ENCODE results near the gene METRNL. TPM values are rescaled to one million over a fixed set of nuclear protein-coding genes. Genes with fewer than 3 reads are reported as not detected.

METRNL gene
- total RNA-seq, 6 experiments from 2014 or later = 54.4 to 96.7 (median 90.9) TPM

DNA sequence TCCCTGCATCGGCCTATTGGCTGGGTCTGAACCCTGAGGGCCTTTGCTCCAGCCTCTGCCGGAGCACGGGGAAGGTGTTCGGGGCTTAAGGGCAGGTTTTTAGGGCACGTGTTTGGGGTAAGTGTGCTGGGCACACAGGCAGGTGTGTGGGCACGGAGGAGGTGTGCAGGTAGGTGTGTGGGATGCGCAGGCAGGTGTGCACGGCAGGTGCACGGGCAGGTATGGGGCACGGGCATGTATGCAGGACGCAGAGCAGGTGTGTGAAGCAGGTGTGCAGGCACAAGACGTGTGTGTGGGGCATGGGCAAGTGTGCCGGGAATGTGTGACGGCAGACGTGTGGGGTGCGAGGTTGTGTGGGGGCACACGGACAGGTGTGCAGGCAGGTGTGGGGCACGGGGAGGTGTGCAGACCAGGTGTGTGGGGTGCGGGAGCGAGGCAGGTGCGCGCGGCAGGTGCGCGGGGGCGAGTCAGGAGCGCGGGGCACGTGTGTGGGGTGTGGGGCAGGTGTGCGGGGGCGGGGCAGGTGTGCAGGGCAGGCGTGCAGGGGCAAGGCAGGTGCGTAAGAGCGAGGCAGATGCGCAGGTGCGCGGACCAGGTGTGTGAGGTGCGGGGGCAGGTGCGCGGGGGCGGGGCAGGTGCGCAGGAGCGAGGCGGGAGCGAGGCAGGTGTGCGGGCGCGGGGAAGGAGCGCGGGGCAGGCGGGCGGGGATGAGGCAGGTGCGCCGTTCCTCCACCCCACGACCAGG is 28.6 kb upstream of the METRNL start:
- H3K36me3 Mint-ChIP-seq (ENCODE audit: low read depth) = peaks cover 18% of the 10 kb centered on the region
- no peaks in the 10 kb centered on the region; the same call in 1 of the 2 replicates for H3K27me3 Mint-ChIP-seq (ENCODE audit: insufficient read depth)
- DNase-seq = no peak
- TF ChIP-seq, protein P1, sequence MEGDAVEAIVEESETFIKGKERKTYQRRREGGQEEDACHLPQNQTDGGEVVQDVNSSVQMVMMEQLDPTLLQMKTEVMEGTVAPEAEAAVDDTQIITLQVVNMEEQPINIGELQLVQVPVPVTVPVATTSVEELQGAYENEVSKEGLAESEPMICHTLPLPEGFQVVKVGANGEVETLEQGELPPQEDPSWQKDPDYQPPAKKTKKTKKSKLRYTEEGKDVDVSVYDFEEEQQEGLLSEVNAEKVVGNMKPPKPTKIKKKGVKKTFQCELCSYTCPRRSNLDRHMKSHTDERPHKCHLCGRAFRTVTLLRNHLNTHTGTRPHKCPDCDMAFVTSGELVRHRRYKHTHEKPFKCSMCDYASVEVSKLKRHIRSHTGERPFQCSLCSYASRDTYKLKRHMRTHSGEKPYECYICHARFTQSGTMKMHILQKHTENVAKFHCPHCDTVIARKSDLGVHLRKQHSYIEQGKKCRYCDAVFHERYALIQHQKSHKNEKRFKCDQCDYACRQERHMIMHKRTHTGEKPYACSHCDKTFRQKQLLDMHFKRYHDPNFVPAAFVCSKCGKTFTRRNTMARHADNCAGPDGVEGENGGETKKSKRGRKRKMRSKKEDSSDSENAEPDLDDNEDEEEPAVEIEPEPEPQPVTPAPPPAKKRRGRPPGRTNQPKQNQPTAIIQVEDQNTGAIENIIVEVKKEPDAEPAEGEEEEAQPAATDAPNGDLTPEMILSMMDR (IDR thresholded peaks at IDR 0.05) = no peak
- peak overlapping the region; percentile 79 for H3K27ac Mint-ChIP-seq
- H3K9me3 Mint-ChIP-seq = peaks cover 9% of the 10 kb centered on the region
- peaks cover 29% of the 10 kb centered on the region for H3K4me1 Mint-ChIP-seq (ENCODE audit: low read depth)
- peak overlapping the region; percentile 79 for H3K4me3 Mint-ChIP-seq

DNA sequence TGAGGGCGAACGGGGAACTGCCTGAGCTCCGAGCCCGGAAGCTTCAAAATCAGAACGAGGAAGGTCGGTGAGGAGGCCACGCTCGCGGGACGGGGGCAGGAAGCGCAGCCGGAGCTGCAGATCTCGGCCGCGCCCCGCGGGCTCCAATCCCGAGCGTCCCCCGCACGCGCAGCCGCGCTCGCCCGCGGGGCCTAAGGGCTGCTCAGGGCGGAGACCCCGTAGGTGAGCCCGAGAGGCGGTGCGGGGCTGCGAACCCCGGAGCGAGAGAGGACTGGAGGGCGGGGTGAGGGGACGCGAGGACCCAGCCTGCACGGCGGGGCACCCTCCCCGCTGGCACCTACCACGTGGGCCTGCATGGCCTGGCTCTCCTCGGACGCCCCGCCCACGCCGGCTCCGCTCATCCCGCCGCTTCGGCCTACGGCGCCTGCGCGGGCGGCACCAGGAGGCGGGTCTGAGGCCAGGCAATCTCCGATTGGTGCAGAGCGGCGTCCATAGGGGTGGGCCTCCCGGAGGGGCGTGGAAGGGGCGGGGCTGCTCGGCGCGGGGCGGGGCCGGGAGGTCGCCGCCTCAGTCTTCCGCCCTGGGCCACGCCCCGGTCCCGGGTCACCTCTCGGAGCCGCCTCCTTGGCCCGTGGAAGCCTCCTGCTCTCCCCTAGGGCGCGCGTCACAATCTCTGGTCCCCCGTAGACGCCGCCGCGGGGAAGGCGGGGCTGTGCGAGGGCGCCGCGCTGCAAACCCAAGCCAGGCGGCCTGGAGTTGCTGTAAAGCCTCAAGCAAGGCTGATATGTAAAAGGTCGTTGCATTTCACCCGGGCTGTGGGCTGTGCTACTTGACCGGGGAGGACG is 27.8 kb upstream of the METRNL start:
- peaks cover 7% of the 10 kb centered on the region for H3K9me3 Mint-ChIP-seq
- peak; percentile 94 for DNase-seq
- peaks cover 37% of the 10 kb centered on the region for H3K4me1 Mint-ChIP-seq (ENCODE audit: low read depth)
- TF ChIP-seq, protein P1 (IDR thresholded peaks at IDR 0.05) = no peak
- H3K27me3 Mint-ChIP-seq (ENCODE audit: insufficient read depth) = peaks cover 2% of the 10 kb centered on the region; the same call in 1 of the 2 replicates
- peak overlapping the region; percentile 79 for H3K4me3 Mint-ChIP-seq
- peaks cover 13% of the 10 kb centered on the region for H3K36me3 Mint-ChIP-seq (ENCODE audit: low read depth)
- peak overlapping the region; percentile 69 for H3K27ac Mint-ChIP-seq

DNA sequence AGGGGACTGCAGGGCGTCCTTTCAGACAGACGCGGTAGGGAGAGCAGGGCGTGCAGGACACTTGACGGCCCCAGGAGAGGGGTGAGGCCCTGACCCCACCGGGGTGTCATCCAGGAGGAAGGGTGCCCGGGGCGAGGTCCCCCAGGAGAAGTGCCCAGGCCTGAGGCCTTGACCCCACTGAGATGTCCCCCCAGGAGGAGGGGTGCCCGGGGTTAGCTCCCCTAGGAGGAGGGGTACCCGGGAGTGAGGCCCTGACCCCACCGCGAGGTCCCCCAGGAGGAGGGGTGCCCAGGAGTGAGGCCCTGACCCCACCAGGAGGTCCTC is 27.2 kb upstream of the METRNL start:
- Mint-ChIP-seq H3K4me3 (peak overlapping the region; percentile 64), H3K36me3 (ENCODE audit: low read depth) (peaks cover 8% of the 10 kb centered on the region), H3K9me3 (peaks cover 4% of the 10 kb centered on the region; the same call in 1 of the 2 replicates), H3K27me3 (ENCODE audit: insufficient read depth) (peaks cover 2% of the 10 kb centered on the region; the same call in 1 of the 2 replicates), H3K27ac (peak overlapping the region; percentile 69), H3K4me1 (ENCODE audit: low read depth) (peaks cover 40% of the 10 kb centered on the region)
- no peak for DNase-seq
- TF ChIP-seq, protein P1 (IDR thresholded peaks at IDR 0.05) = no peak

- TF ChIP-seq, protein P1 (IDR thresholded peaks at IDR 0.05) = no peak
- peak overlapping the region; percentile 64 for H3K27ac Mint-ChIP-seq
- H3K36me3 Mint-ChIP-seq (ENCODE audit: low read depth) = peaks cover 4% of the 10 kb centered on the region
- peaks cover 2% of the 10 kb centered on the region; the same call in 1 of the 2 replicates for H3K27me3 Mint-ChIP-seq (ENCODE audit: insufficient read depth)
- peaks cover 40% of the 10 kb centered on the region for H3K4me1 Mint-ChIP-seq (ENCODE audit: low read depth)
- DNase-seq = peak; percentile 30
- H3K4me3 Mint-ChIP-seq = 0 out of 2 replicates have a peak overlapping the region, but pooled peaks have one; percentile 22
- peaks cover 4% of the 10 kb centered on the region; the same call in 1 of the 2 replicates for H3K9me3 Mint-ChIP-seq
Measured at GRCh38 chr17:83053021-83053681, 26.3 kb upstream of the METRNL start.

- Mint-ChIP-seq H3K4me3 (no peak overlapping the region), H3K36me3 (ENCODE audit: low read depth) (no peaks in the 10 kb centered on the region; the same call in 1 of the 2 replicates), H3K4me1 (ENCODE audit: low read depth) (peaks cover 33% of the 10 kb centered on the region), H3K9me3 (no peaks in the 10 kb centered on the region), H3K27me3 (ENCODE audit: insufficient read depth) (peaks cover 2% of the 10 kb centered on the region; the same call in 1 of the 2 replicates), H3K27ac (peak overlapping the region; percentile 64)
- no peak for DNase-seq
- TF ChIP-seq, protein P1 (IDR thresholded peaks at IDR 0.05) = no peak
Measured at GRCh38 chr17:83053739-83054451, 25.5 kb upstream of the METRNL start.
